Measurements from ENCODE around the gene RPS6KC1. TPM values are rescaled to one million over a fixed set of nuclear protein-coding genes. Genes with fewer than 3 reads are reported as not detected.
A peak's percentile ranks its signal among the peaks of the same experiment; 100 is the strongest.
"Not testable (repeated sequence)": the region's sequence is repeated elsewhere in the genome, so short reads cannot be mapped to it uniquely, and the experiment has no call there.

RPS6KC1 gene
- polyA plus RNA-seq, 1 donor from 2014 or later, result 7.6 TPM

DNA sequence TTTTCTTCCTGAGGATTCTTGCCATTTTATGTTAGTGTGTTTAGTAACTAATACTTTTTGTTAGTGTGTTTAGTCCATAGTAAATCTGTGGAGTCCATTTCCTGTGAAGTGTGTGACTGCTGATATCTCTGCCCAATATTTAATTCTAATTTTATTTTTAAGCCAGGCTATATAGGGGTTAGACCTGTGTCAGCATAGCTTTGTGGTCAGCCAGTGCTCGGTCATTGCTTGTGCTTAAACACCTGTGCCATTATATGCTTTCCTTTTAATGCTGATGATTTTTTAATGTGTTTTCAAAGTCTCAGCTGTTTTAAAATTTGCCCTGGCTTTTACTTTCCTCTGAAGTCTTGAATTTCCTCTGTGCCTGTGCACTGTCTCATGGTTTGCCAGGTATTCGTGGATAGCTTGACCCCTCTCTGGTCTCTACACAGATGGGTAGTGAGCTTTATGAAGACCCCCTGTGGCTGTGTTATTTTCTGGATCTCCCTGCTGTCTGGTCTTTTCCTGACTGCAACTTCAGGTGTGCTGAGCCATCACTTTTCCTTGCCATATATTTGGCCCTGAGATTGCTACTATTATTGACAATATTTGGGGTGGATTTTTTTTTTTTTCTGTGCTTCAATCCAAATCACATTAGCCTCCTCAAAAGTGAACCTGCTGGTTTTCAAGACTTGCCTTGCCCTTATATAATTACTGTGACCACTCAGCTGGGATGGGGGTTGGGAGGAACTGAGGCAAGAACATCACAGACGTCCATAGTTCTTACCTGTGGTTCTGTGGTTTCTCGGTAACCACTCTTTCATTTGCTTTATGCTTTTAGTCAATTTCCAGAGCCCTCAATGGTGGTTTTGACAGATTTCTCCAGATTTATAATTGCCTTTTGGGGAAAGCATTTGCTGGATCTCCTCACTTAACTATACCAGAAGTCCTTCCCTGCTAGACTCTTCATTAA lies 59.6 kb downstream of the RPS6KC1 start:
- Mint-ChIP-seq H3K4me1 (peaks cover 6 to 9% (median 9%) of the 10 kb centered on the region in 3 donors), H3K27ac (no peak overlapping the region), H3K36me3 (peaks cover 7% of the 10 kb centered on the region), H3K9me3 (peaks cover 0 to 8% (median 0%) of the 10 kb centered on the region in 3 donors), H3K4me3 (no peak overlapping the region), H3K27me3 (no peaks in the 10 kb centered on the region)

DNA sequence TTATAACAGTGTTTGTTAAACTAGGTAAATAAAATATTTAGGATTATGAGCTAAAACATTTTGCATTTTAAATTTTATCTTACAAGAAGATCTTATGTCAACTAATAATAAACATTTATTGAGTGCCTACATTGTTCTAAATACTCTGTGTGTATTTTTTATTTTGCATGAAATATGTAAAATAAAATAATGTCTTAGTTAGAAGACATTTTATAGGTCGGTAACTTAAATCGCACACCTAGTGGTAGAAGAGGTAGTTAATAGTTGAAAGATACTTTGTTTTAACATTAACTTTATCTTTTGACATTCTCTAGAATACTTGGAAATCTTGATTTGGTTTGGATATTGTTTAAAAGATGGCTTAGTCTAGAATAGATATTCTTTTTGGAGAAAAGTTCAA lies 60.5 kb downstream of the RPS6KC1 start:
- Mint-ChIP-seq H3K9me3 (peaks cover 0 to 8% (median 0%) of the 10 kb centered on the region in 3 donors), H3K4me3 (no peak overlapping the region), H3K27ac (no peak overlapping the region), H3K36me3 (peaks cover 7% of the 10 kb centered on the region), H3K27me3 (no peaks in the 10 kb centered on the region), H3K4me1 (peaks cover 6 to 9% (median 9%) of the 10 kb centered on the region in 3 donors)

DNA sequence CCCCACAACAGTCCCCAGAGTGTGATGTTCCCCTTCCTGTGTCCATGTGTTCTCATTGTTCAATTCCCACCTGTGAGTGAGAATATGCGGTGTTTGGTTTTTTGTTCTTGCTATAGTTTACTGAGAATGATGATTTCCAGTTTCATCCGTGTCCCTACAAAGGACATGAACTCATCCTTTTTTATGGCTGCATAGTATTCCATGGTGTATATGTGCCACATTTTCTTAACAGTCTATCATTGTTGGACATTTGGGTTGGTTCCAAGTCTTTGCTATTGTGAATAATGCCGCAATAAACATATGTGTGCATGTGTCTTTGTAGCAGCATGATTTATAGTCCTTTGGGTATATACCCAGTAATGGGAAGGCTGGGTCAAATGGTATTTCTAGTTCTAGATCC lies 61.7 kb downstream of the RPS6KC1 start:
- H3K4me3 Mint-ChIP-seq, H3K4me1 Mint-ChIP-seq, H3K27ac Mint-ChIP-seq, H3K27me3 Mint-ChIP-seq, H3K9me3 Mint-ChIP-seq, H3K36me3 Mint-ChIP-seq: not testable (repeated sequence)

DNA sequence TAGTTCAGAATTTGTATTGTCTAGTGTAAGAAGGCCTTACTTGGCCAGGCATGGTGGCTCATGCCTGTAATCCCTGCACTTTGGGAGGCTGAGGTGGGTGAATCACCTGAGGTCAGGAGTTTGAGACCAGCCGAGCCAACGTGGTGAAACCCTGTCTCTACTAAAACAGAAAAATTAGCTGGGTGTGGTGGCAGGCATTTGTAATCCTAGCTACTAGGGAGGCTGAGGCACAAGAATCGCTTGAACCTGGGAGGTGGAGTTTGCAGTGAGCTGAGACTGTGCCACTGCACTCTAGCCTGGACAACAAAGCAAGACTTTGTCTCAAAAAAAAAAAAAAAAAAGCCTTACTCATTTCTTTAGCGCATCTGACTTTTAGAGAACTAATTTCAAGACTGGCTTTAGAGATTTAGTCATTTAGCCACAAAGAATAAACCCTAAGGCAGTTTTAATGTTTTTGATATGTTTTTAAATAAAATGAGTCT lies 66.7 kb downstream of the RPS6KC1 start:
- not testable (repeated sequence) for H3K4me3 Mint-ChIP-seq, H3K36me3 Mint-ChIP-seq, H3K9me3 Mint-ChIP-seq, H3K4me1 Mint-ChIP-seq, H3K27ac Mint-ChIP-seq, H3K27me3 Mint-ChIP-seq

DNA sequence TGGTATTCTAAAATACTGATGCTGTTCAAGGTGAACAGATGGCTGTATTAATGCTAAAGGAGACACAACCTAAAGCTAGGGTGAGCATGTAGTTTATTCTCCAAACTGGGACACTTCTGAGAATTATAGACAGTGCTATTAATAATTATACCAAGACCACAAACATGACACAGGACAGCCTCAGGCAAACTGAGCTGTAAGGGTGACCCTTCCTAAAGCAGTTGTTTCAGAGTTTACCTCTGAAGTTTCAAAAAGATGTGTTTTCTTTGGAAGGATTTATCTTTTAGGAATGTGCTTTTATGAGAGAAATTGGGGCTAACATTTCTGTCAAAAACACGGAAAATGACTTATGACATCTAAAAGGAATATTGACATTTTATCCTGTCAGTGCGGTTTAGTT lies 68.8 kb downstream of the RPS6KC1 start:
- H3K27me3 Mint-ChIP-seq, result no peaks in the 10 kb centered on the region
- H3K4me3 Mint-ChIP-seq, result no peak overlapping the region
- no peaks in the 10 kb centered on the region for H3K4me1 Mint-ChIP-seq
- H3K9me3 Mint-ChIP-seq, result no peaks in the 10 kb centered on the region
- no peak overlapping the region for H3K27ac Mint-ChIP-seq
- H3K36me3 Mint-ChIP-seq, result no peaks in the 10 kb centered on the region

DNA sequence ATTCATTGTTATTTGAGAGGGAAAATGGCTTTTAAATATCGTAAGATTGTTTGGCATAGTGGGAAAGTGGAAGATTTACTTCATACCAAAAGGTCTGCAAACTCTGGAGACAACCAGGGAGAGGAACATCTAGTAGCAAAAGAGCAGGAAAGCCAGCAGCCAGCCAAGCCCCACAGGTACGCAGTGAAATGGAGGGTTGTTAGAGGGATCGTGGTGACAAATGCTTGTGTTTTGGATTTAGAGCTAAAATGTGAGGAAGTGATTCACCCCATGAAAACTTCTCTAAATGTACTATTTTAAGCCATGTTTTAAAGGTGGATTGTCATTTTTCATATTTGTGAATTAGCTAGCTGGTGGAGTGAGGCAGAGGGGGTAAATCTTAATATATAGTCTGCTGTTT lies 69.3 kb downstream of the RPS6KC1 start:
- Mint-ChIP-seq H3K4me3 (no peak overlapping the region), H3K27me3 (no peaks in the 10 kb centered on the region), H3K27ac (no peak overlapping the region), H3K36me3 (no peaks in the 10 kb centered on the region), H3K4me1 (no peaks in the 10 kb centered on the region), H3K9me3 (no peaks in the 10 kb centered on the region)

DNA sequence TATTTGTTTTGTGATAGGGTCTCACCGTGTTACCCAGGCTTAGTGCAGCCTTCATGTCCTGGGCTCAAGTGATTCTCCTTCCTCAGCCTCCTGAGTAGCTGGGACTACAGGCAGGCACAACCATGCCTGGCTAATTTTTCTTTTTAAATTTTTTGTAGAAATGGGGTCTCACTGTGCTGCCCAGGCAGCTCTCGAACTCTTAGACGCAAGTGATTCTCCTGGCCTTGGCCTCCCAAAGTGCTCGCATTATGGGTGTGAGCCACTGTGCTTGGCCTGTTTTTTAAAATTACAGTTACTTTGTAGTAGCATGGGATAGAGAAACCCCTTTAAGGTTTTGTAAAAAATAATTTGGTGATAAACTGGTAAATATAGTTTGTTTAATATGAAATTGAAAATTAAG lies 69.9 kb downstream of the RPS6KC1 start:
- Mint-ChIP-seq H3K9me3 (no peaks in the 10 kb centered on the region), H3K4me1 (no peaks in the 10 kb centered on the region), H3K27me3 (no peaks in the 10 kb centered on the region), H3K36me3 (no peaks in the 10 kb centered on the region), H3K4me3 (no peak overlapping the region), H3K27ac (no peak overlapping the region)

DNA sequence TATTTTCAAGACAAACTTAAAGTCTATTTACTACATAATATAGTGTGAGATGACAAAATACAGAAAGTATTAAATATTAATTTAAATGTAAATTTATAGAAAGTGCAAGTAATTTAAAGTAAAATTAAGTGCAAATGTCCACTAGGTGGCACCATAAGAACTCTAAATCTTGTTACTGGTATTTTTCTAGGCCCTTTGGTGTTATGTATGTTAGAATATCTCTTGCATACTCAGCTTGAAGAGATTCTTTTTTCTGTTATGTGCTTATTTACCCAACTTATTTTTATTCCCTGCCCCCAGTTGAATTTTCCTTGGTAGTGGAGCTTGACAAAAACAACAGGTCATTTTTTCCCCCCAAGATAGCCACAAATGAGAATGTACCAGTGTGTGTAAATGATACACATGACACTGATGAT lies 71.5 kb downstream of the RPS6KC1 start:
- H3K9me3 Mint-ChIP-seq, result no peaks in the 10 kb centered on the region

DNA sequence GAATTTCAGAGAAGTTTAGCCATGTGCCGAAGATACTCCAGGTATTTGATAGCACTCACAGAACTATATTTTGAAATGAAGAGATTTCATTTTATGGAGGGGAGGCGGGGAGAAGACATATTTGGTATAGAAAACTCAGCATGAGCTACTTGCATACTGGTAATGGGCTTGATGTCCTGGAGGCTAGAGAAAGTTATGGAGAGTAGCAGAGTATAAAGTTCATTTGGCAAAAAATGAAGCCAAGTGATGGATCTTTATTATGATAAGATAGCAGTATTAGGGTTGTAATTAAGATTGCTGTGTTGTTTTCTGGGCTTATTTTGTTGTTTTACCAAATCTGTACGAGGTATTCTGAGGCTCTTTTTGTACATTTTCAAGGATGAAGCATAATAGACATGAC lies 72.0 kb downstream of the RPS6KC1 start:
- no peaks in the 10 kb centered on the region for H3K27me3 Mint-ChIP-seq
- H3K36me3 Mint-ChIP-seq, result no peaks in the 10 kb centered on the region
- H3K4me3 Mint-ChIP-seq, result no peak overlapping the region
- H3K4me1 Mint-ChIP-seq, result no peaks in the 10 kb centered on the region
- no peaks in the 10 kb centered on the region for H3K9me3 Mint-ChIP-seq
- H3K27ac Mint-ChIP-seq, result no peak overlapping the region

More for the DNA sequence above, 71.5 kb downstream of the RPS6KC1 start:
- H3K36me3 Mint-ChIP-seq, result no peaks in the 10 kb centered on the region
- H3K4me3 Mint-ChIP-seq, result no peak overlapping the region
- H3K4me1 Mint-ChIP-seq, result no peaks in the 10 kb centered on the region
- H3K27me3 Mint-ChIP-seq, result no peaks in the 10 kb centered on the region
- no peak overlapping the region for H3K27ac Mint-ChIP-seq

DNA sequence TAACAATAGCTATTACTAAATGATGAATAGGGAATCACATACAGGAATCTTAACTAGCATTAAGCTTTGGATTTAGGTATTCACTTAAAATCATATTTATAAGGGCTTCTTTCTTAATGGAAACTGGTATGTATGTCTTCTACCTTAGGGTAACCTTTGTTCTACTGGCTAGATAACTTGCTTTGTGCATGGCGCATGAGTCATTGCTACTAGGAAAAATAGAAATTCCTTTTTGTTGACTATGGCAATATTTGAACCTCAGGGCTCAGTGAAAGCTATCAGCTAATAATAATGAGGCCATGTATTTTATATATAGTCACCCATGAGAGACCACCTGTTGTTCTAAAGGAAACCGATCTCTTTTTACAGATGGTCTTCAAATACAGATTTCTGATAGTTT lies 72.5 kb downstream of the RPS6KC1 start:
- H3K36me3 Mint-ChIP-seq, result no peaks in the 10 kb centered on the region
- no peaks in the 10 kb centered on the region for H3K27me3 Mint-ChIP-seq
- no peaks in the 10 kb centered on the region for H3K4me1 Mint-ChIP-seq
- H3K4me3 Mint-ChIP-seq, result no peak overlapping the region
- H3K9me3 Mint-ChIP-seq, result no peaks in the 10 kb centered on the region
- H3K27ac Mint-ChIP-seq, result no peak overlapping the region

DNA sequence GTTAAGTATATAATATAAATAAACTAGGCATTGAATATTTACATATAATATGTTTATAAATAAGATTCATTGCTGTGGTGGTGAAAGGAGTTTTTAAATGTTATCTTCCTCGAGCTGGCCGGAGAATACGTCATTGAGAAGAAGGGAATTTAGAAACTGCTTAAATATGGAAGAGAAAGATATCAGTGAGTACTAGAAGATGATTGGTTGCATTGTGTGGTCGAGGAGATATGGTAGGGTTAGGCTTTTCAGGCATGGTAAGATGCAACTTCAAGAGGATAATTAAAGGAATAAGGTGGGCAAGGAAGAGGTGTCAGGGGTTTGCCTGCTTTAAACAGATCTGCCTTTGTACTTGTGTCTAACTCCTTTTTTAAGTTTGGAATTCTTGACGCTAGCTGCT lies 73.5 kb downstream of the RPS6KC1 start:
- Mint-ChIP-seq H3K9me3 (no peaks in the 10 kb centered on the region), H3K4me3 (no peak overlapping the region), H3K27me3 (no peaks in the 10 kb centered on the region), H3K36me3 (no peaks in the 10 kb centered on the region), H3K4me1 (no peaks in the 10 kb centered on the region), H3K27ac (no peak overlapping the region)

DNA sequence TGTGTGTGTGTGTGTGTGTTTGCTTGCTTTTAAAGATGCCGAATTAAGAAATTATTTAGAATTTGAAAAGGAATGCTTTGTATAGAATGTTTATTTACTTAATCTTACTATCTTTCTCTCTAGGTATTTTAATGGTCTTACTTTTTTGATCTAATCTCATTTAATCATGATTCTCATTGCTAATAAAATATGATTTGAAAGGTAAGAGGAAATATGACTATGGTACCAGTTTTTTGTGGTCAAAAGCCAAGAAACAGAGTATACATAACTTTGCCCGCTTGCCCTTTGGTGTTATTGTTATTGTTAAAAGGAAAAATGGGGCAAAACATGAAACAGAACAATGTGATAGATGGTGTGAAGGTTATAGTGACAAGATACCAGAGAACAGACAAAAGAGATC lies 74.6 kb downstream of the RPS6KC1 start:
- Mint-ChIP-seq H3K27me3 (no peaks in the 10 kb centered on the region), H3K4me3 (no peak overlapping the region), H3K36me3 (no peaks in the 10 kb centered on the region), H3K27ac (no peak overlapping the region), H3K4me1 (no peaks in the 10 kb centered on the region), H3K9me3 (no peaks in the 10 kb centered on the region)

DNA sequence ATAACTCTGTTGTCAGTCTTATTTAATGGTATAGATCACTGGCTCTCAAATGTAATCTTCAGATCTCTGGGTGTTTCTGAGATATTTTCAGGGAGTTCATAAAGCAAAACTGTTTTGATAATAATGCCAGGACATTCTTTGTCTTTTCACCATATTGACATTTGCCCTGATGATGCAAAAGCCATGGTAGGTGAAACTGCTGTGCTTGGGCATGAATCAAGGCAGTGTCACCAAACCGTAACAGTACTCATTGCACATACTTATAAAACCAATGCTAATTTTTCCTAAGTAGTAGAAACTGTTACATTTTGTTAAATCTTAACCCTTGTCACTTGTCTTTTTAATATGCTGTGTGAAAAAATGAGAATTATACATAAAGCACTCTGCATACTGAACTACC lies 76.0 kb downstream of the RPS6KC1 start:
- Mint-ChIP-seq H3K4me3 (no peak overlapping the region), H3K4me1 (no peaks in the 10 kb centered on the region), H3K27me3 (no peaks in the 10 kb centered on the region), H3K27ac (peak overlapping the region in 1 of 3 donors; percentile 71), H3K9me3 (no peaks in the 10 kb centered on the region), H3K36me3 (no peaks in the 10 kb centered on the region)

DNA sequence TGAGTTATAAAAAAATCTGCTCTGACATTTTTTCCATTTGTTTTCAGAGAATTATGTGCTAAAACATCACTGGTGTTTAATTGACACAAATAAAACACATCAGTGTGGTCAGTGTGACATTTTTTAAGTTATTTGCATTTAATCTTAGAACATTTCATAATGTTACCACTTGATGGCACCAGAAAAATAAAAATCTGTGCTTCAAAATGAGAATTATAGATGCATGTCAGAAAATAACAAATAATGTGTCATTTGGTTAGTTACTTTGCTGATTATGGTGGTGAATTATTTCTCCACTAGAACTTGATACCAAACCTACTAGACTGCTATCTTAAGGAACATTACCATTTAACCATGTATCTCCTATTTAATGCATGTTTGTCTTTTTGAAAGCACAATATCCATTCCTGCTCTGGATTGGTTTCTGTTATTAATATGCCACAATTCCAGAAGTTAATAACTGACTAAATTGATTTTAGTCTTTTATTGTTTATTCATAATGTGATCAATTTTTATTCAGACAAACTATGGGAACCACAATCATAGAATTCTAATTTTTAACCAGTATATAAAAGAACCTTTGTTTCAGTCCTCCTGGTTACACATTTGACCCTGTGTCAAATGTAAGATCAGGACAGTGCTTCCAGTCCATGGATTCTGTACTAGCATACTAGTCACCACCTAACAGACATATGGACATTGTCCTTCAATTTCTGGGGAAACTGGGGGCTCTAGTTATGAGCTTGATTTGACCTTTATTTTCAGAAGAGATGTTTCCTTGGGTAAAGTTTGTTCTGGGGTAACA lies 81.0 kb downstream of the RPS6KC1 start:
- Mint-ChIP-seq H3K27me3 (no peaks in the 10 kb centered on the region), H3K9me3 (no peaks in the 10 kb centered on the region), H3K36me3 (peaks cover 7% of the 10 kb centered on the region), H3K4me1 (peaks cover 0 to 1% (median 0%) of the 10 kb centered on the region in 3 donors), H3K27ac (no peak overlapping the region), H3K4me3 (no peak overlapping the region)

DNA sequence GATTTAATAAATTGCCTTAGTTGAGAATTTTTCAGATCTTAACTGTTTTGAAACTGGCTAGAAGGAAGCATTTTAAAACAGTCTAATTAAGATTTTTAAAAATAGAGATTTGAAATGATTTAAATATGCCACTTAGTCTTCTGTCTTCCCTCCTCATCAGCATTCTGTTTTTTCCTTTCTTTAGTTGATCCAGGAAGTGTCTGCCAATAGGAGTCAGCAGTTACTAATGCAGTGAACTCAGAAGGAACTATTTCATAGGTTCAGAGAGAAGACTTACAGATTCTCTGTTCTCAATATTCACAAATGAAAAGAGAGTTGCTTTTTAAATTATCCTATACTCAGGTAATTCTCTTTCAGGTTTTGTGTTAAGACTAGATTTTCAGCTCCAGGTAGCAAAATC lies 84.5 kb downstream of the RPS6KC1 start:
- no peak overlapping the region for H3K4me3 Mint-ChIP-seq
- no peak overlapping the region for H3K27ac Mint-ChIP-seq
- H3K27me3 Mint-ChIP-seq, result no peaks in the 10 kb centered on the region
- H3K36me3 Mint-ChIP-seq, result peaks cover 15% of the 10 kb centered on the region
- peaks cover 0 to 8% (median 1%) of the 10 kb centered on the region in 3 donors for H3K9me3 Mint-ChIP-seq
- H3K4me1 Mint-ChIP-seq, result peaks cover 0 to 8% (median 6%) of the 10 kb centered on the region in 3 donors

Data from IgD-negative memory B cell (primary cell).